Measurements from ENCODE around the gene TBCC.
"Not testable (repeated sequence)": the region's sequence is repeated elsewhere in the genome, so short reads cannot be mapped to it uniquely, and the experiment has no call there.

The TBCC gene

GRCh38 chr6:42745640-42746462 lies at the start of gene TBCC:
TBCC (minus strand) TSS chr6:42746103; CDS start chr6:42746073, 30 bp downstream.
- DNase-seq: peak; percentile 100

- no peak for DNase-seq
These were observed 49.7 kb upstream of the TBCC start for GRCh38 chr6:42795651-42796050.

DNA sequence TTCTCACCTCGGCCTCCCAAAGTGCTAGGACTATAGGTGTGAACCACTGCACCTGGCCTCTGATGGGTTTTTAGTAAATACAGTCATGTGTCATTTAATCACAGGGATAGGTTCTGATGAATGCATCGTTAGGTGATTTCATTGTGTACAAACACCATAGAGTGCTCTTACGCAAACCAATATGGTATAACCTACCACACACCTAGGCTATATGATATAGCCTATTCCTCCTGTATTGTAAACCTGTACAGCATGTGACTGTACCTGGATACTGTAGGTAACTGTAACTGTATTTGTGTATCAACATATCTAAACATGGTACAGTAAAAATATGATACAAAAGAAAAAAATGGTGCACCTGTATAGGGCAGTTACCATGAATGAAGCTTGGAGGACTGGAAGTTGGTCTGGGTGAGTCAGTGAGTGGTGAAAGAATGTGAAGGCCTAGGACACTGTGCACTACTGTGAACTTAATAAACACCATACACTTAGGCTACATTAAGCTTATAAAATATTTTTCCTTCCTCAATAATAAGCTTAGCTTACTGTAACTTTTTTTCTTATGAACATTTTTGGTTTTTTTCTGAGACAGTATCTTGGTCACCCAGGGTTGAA lies 45.9 kb upstream of the TBCC start:
- DNase-seq: no peak

GRCh38 chr6:42790549-42791181 lies 44.8 kb upstream of the TBCC start:
- DNase-seq: peak; percentile 15

DNA sequence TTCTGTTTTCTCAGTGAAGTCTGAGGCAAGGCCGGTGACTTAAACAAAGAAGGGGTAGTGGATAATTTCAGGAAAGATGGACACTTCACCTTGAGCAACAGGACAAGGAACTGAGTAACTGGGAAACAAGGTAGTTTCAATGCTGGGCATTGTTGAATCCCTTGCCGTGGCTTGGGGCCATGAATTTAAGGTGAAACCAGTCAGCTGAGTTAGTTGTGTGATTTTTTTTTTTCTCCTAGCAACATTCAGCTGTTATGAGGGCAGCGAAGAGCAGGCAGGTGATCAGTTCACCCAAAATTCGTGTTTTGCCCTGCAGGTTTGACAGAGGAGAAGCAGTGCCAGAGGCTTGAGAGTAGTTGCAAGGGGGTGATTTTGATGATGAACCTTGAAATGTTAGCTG lies 42.8 kb upstream of the TBCC start:
- no peak for DNase-seq

GRCh38 chr6:42787063-42787472 lies 41.2 kb upstream of the TBCC start:
- peak; percentile 54 for DNase-seq

DNA sequence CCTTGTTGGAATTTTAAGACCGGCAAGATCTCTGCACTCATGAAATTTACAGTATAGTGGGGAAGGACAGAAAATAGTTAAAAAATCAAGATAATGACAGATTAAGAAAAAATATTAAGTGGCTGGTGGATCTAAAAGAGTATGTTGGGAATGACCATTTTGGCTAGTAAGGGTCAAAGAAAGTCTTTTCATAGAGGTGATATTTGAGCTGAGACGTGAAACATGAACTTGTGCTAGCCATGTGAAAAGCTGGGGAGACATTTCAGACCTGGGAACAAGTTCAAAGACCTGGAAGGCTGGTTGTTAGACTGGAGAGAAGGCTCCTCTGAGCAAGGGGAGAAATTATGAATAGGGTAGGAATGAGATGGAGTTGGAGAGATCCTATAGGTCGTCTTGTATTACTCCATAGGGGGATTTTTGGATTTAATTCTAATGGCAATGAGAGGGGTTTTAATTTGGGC lies 40.7 kb upstream of the TBCC start:
- no peak for DNase-seq

DNA sequence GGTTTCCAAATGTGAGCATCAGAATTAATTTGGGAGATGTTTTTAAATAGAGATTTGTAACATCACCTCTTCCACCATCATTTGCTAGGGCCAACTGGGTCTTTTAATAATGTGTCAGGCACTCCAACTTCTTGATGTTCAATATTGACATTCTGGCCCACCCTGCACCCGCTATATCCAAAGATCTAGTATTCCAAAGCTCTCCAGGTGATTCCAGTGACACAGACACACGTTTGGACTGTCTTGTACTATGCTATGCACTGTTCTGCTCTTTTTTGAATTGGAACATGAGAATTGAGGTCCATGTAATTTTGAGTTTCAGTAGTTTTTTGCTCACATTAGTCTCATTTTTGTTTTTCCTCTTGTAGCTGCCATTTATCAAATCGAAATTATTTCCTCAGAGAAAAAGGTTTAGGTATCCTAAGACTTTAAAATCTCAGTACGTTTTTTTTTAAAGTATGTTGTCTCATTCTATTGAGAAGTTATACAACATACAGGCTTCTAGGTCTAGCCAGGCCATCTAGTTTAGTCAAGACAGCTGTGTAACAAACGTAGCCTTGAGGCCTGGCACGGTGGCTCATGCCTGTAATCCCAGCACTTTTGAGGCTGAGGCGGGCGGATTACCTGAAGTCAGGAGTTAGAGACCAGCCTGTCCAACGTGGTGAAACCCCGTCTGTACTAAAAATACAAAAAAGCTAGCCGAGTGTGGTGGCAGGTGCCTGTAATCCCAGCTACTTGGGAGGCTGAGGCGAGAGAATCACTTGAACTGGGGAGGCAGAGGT lies 39.0 kb upstream of the TBCC start:
- peak; percentile 58 for DNase-seq

GRCh38 chr6:42783876-42784642 lies 38.2 kb upstream of the TBCC start:
- DNase-seq: peak; percentile 29

GRCh38 chr6:42783177-42783875 lies 37.4 kb upstream of the TBCC start:
- DNase-seq: peak; percentile 72

- DNase-seq: peak; percentile 89
These were observed 36.8 kb upstream of the TBCC start for GRCh38 chr6:42782689-42783176.

GRCh38 chr6:42781796-42782688 lies 36.1 kb upstream of the TBCC start, which contains the start of gene BICRAL:
BICRAL (plus strand) TSS chr6:42782052; CDS start chr6:42822023, 39,971 bp downstream.
- peak; percentile 79 for DNase-seq

GRCh38 chr6:42781546-42781795 lies 35.6 kb upstream of the TBCC start:
- peak; percentile 61 for DNase-seq

GRCh38 chr6:42779521-42779920 lies 33.6 kb upstream of the TBCC start:
- DNase-seq: no peak

DNA sequence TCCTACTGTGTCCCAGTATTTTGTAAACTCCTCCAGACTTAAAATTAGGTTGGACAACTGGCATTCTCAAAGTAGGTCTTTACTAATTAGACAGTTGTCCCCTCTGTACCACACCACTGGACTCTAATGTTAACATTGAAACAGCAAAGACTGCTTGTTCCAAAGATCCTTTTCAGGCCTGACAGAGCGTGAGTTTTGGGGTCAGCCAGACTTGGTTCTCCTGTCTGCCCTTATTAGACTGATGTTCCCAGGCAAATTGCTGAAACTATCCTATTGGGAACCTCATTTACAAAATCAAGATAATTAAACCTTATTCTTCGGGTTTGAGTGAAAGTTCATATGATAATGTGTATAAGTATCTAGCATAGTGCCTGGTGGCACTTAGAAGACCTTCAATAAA lies 32.2 kb upstream of the TBCC start:
- no peak for DNase-seq

DNA sequence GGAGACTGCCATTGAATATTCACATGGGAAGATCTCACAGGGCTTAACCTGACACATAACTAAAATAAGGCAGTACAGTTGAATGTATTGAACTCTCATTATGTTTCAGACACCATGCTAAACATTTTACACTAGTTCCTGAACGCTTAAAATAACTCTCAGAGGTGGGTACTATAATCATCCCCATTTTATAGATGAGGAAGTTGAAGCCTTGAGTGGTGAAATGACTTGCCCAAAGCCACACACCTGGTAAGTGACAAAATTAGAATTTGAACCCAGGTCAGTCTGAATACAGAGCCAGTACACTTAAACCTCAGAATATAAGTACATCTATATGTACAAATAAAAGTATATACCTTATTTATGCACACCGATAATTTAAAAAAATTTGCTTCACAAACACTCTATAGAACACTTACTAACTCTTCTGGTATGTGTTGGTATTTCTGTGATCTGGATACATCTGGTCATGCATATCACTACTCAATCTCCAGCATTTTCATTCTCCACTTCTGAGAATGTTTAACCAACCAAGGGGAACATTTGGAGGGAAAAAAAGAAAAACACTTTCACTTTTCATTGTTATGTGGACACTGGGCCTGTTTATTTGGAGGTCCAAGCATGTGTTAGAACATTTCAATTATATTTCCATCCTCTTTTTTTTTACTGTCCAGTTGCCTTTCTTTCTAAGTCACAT lies 31.4 kb upstream of the TBCC start:
- DNase-seq: no peak

- not testable (repeated sequence) for DNase-seq
These were observed 29.1 kb upstream of the TBCC start for GRCh38 chr6:42774821-42775487.

DNA sequence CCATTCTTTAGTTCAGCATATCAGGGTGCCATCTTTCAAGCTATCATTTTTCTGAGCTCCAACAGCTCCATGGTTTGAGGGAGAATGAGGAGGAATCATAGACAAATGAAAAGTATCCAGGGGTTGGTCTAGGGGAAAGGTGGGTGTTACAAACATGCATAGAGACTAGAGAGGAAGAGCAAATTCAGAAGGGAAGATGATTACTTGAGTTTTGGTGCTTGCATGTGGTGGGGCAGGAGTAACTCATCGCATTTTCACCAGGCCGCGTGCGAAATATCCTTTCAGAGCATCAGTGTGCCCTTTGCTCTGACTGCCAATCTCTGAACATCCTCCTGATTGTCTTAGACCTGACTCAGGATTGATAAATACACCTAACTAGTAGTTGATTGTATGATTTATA lies 28.3 kb upstream of the TBCC start:
- no peak for DNase-seq

- DNase-seq: no peak
These were observed 25.8 kb upstream of the TBCC start for GRCh38 chr6:42771741-42772100.

Data from NCI-H82 (cell line).